Suppressor macrophage treated with lipopolysaccharide for 1 hour (primary cell): ENCODE results near the gene HNRNPLL.

Experiments used
- DNase-seq, 3 donors: peaks; one replicate each; pipeline ENCODE4 v3.0.0-alpha.2; 2020 to 2022

HNRNPLL gene

DNA sequence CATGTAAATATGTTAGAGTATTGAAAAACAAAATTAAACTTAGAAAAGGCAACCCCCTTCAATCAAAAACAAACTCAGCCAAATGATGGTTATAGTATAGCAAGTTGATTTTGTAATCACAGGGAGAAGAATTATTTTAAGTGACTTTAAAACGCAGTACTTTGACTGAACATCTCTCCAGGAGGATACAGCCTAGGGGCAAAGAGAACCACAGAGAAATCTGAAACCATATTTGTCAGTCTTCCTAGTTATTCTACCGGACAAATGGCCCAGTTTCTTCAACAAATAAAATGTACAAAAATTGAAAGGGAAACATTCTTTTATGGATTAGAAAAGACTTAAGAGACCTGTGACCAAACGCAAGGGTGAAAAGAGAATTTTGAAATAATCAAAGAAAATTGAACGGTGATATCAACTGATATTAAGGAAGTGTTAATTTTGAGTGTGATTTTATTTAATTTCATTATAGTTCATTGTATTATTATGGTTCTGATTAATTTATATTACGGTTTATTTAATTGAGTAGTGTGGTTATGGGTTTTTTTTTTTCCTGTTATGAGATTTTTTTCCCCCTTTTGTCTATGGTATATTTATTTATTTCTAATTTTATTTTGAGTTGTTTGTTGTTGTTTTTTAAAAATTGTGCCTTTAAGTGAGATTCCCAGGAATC, 75.3 kb downstream of the HNRNPLL start:
- no peak for DNase-seq

DNA sequence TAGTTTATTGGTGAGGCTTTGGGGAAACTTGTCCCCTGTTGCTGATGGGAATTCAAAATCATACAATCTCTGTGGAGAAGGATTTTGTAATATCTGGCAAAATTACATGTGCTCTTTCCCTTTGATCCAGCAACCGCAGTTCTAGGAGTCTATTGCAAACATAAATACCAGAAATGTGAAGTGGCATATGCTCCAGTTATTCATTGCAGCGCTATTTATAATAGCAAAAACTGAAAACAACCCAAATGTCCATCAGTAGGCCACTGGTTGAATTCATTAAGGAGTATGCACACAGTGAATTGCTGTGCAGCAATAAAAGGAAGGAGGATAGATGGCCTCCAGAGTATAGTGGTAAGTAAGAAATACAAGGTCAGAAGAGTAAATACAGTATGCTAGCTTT, 76.5 kb downstream of the HNRNPLL start:
- no peak for DNase-seq

DNA sequence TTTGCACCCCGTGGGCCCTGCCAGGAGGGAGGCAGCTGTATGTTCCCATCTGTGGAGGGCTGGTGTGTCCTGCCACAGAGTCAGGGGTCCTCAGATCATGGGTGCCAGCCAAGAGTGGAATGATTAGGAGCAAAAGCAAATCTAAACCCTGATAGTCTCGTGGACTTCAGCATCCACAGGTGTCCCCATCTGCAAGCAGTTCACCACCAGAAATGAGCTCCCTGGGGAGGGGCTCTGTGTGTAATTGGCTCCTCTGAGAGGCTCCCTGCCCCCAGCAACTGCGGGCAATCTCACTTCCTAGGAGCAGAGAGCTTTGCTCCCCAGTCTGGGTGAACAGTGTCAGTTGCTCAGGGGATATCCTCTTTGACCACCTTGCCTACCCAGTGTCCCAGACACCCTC, 78.1 kb downstream of the HNRNPLL start:
- no peak for DNase-seq

DNA sequence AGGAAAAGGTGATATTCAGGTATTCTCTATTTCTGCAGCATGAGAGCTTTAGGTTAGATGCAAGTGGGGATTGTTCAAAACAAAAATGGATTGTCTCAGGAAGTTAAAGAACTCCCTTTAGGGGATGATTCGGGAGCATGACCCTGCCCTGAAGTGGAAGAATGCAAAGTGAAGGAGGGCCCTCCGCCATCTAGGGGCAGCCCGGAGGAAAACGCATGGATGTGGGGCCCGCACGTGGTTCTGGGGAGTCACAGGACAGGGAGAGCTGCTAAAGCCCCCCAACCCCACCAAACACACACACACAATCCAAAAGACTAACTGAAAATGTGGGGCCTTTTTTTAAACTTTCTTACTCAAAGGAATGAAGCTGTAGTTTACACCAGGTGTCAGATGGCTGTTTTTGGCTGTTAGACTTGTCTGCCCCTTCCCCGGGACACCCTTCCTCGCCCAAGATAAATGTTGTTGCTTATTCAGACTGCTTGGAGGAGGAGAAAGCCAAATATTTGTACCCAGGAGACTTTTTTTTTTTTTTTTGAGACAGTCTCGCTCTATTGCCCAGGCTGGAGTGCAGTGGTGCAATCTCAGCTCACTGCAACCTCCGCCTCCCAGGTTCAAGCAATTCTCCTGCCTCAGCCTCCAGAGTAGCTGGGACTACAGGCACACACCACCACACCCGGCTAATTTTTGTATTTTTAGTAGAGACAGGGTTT, 78.8 kb downstream of the HNRNPLL start:
- DNase-seq, result no peak

DNA sequence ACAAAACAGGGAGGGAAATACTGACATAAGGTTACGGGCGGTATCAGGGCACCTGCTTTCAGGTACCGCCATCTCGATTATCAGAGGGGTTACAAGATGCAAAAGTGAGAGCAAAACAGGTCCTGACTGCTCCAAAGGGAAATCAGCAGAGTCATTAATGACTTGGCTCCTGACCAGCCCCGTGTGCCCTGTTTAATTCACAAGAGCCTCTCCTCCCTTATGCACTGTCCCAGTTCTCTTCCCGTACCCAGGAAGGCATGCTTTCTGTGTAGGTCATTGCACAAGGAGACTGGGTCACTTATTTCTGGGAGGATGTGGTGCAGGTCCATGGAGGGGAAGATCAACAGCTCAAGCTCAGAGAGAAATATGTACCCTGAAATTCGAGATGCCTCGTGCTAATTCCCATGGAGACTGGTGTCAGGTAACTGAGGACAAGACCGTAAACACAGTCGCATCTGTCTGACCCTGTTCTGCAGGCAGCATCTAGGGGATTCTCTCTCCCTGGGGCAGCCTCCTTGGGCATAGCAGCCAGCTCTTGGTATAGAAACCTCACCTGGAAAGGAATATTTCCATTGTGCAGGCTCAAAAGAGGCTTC, 79.9 kb downstream of the HNRNPLL start:
- DNase-seq, result no peak

DNA sequence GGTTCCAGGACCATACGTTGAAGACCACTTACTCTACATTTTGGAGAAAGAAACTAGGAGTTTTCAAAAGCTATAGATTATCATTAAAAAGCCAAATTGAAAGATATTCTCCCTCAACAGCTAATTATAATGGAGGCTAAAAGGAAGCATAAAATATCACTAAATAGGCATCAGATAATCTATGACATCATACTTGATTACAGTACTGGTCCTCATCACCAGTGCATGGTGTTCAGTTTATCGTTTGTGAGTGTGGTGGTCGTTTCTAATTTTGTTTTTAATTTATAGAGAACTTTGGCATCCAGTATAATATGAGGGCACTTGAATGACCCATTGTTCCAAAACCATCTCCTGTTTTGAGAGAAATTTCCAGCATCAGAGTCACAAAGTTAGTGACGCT, 80.9 kb downstream of the HNRNPLL start:
- no peak for DNase-seq

DNA sequence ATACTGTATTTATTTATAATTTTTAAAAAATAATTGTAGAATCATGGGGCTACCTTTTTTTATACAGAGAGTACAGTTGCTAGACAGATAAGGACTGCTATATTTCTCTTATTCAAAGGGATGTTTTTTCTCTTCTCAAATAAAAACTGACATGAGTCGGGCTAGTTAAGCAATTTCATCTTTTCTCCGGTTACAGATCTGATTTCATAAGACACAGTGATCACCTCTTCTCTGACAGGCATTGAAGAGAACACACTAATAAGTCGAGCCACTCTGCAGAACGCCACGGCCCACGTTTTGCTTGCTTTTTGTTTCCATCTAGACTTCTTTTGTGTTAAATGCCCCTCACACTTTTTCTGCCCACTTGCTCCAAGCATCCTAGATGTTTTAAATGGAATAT, 85.4 kb downstream of the HNRNPLL start:
- no peak for DNase-seq

DNA sequence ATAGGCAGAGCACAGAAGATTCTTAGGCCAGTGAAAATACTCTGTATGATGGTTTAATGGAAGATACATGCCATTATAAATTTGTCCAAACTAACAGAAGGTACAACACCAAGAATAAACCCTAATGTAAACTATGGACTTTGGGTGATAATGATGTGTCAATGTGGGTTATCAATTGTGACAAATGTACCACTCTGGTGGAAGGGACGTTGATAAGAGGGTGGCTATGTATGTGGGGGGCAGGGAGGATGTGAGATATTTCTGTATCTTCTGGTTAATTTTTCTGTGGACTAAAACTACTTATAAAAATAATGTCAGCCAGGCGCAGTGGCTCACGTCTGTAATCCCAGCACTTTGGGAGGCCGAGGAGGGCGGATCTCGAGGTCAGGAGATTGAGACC, 86.2 kb downstream of the HNRNPLL start:
- no peak for DNase-seq

DNA sequence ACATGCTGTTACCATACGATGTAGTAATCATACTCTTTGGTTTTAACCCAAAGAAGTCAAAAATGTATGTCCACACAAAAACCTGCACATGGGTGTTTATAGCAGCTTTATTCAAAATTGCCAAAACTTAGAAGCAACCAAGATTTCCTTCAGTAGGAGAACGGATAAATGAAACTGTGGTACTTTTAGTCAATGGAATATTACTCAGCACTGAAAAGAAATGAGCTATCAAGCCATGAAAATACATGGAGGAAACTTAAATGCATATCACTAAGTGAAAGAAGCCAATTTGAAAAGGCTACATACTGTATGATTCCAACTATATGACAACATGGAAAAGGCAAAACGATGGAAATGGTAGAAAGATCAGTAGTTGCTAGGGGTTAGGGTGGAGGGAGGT, 86.6 kb downstream of the HNRNPLL start:
- no peak for DNase-seq

DNA sequence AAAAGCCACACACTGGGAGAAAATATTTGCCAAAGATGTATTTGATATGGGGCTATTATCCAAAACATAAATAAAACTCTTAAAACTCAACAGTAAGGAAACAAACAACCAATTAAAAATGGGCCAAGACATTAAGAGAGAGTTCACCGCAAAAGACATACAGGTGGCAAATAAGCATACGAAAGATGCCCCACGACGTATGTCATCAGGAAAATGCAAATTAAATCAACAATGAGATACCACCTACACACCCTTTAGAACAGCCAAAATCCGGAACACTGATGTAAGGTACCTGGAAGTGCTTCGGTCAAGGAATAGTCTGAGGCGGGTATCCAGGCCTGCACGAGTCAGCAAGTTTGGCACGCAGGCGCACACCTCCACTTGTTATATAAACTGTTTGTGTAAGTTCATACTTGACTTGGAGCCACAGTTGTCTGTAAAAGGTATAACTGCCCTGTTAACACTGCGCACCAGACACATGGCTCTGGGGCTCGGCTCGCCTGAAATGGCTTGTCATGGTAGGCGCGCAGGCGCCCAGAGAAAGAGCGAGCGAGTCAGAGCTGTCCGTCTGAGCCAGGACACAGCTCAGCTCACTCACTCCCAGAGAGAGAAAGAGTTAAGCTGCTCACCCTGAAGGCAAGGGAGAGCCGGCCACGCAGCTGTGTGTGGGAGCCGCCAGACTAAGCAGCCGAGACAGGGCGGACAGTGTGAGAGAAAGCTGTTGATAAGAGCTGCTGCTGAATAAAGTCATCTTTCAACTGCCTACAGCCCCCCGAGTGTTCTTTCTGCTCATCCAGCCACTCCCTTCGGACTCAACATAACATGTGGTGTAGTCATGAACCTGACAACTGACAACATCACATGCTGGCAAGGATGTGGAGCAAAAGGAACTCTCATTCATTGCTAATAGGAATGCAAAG, 87.3 kb downstream of the HNRNPLL start:
- DNase-seq, result peak in 1 of 3 donors; percentile 11

DNA sequence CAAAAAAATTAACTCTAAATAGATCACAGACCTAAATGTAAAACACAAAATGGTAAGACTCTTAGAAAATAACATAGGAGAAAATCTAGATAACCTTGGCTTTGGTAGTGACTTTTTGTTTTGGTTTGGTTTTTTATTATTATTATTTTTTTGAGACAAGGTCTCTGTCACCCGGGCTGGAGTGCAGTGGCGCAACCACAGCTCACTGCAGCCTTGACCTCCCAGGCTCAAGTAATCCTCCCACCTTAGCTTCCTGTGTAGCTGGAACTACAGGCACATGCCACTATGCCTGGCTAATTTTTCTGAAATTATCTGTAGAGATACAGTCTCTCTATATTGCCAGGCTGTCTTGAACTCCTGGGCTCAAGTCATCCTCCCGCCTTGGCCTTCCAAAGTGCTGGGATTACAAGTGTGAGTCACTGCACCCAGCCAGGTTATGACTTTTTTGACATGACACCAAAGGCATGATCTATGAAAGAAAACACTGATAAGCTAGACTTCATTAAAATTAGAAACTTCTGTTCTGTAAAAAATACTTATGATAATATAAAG, 88.0 kb downstream of the HNRNPLL start:
- DNase-seq, result peak in 1 of 3 donors; percentile 13

DNA sequence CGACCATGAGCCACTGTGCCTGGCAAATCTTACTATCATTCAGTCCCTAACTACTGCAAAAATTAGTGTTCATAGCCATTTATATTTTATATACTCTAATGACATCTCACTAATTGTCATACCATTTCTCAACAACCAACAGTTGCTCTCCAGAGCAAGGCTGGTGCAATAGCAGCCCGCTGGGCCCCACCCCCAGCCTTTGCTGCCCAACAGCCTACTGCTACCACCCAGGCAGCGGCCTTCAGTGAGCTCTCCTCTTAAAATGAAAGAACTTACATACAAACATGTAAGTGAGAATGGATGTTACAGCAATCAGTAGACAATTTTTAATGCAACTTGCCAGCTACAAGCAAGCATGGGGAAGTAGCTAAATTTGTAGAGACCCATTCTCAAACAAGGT, 90.5 kb downstream of the HNRNPLL start:
- DNase-seq, result no peak
